Activated CD4-positive, alpha-beta memory T cell treated with anti-CD3 and anti-CD28 coated beads for 36 hours (primary cell): ENCODE results near the gene GABARAPL2. TPM values are rescaled to one million over a fixed set of nuclear protein-coding genes. Genes with fewer than 3 reads are reported as not detected.

Experiments used
- CTCF ChIA-PET: fragments of 350-600 bp; sonication (Branson Sonifier 250); formaldehyde crosslinking; loops from one replicate; lab custom pipeline; 2021; ENCODE audit warnings: antibody characterized with exemption, inconsistent platforms; lab: Charles Lee
- POLR2A ChIA-PET: fragments of 350-600 bp; sonication (Branson Sonifier 250); formaldehyde crosslinking; loops from one replicate; lab custom pipeline; 2021; ENCODE audit warnings: antibody characterized with exemption; lab: Charles Lee
- DNase-seq: peaks from one replicate; pipeline ENCODE4 v3.0.0-alpha.2; 2020
- H3K27ac Mint-ChIP-seq: one replicate; pipeline ENCODE4 v1.8.0; 2021; ENCODE audit warnings: mixed read lengths
- H3K27me3 Mint-ChIP-seq: one replicate; pipeline ENCODE4 v1.8.0; 2021; ENCODE audit warnings: mixed read lengths
- H3K36me3 Mint-ChIP-seq: one replicate; pipeline ENCODE4 v1.8.0; 2021; ENCODE audit warnings: mixed read lengths
- H3K4me1 Mint-ChIP-seq: one replicate; pipeline ENCODE4 v1.8.0; 2021; ENCODE audit warnings: low read depth, mixed read lengths
- H3K4me3 Mint-ChIP-seq: one replicate; pipeline ENCODE4 v1.8.0; 2021; ENCODE audit warnings: mild to moderate bottlenecking, mixed read lengths
- H3K9me3 Mint-ChIP-seq: one replicate; pipeline ENCODE4 v1.8.0; 2021; ENCODE audit warnings: mixed read lengths
- intact Hi-C: fragments of 100-400 bp; cut with micrococcal nuclease; formaldehyde crosslinking; loops from one replicate; pipeline ENCODE4 v1.15.1; 2023
- total RNA-seq, 2 experiments: library from RNA; stranded (reverse); gene quantifications; one replicate each; pipeline ENCODE4 v1.2.3, GENCODE V29; 2021

GABARAPL2 gene
- total RNA-seq, 2 experiments from 2014 or later, result 71.5 to 76.1 TPM

DNA sequence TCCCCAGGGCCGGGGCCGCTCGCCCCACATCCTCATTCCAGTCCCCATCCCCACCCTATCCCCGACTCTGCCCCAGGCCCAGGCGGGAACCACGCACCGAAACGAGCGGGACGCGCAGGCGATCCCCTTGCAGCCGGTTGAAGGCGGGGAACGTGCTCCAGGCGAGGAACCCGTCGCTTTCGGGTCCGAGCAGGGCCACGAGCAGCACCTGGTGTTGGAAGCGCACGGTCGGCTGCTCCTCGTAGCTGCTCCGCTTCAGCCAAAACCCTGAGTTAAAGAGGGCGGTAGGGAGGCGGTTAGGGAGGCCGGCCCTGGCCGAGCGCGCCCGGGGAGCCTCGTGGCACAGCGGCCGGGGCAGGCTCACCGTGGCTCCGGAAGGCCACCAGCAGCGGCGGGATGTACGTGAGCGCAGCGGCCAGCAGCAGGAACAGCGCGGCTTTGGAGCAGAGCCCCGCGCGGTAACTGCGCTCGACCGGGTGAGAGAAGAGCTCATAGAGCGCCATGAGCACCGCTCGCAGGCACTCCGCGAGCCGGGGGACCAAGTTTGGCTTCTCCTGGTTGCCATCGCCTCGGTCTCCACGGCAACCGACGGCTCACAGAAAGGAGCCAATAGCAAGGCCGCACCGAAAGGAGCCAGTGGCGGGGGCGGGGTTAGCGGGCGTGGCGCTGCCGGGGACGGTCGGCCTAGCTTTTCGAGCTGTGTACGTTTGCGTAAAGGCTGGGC, 10.3 kb upstream of the GABARAPL2 start, which contains the start of gene TMEM231:
Gene TMEM231, minus strand, starts transcription at position 546 of the 724 bp plus-strand sequence. Its CDS starts 43 bp downstream, at position 503.
- POLR2A ChIA-PET, result interaction anchor here (0.5 to 2.1 kb wide), 6 partner anchors 9 to 1064 kb away, joined by 3 to 8 read pairs (median 4); partner anchors contain the start of genes GABARAPL2 and TMEM170A
- no peaks in the 10 kb centered on the region for H3K36me3 Mint-ChIP-seq
- H3K27ac Mint-ChIP-seq, result peak within 1 kb of the TSS; percentile 85
- CTCF ChIA-PET, result interaction anchor here (0.8 to 2.8 kb wide), 6 partner anchors 9 to 92 kb away, joined by 3 to 13 read pairs (median 4); partner anchors contain the start of genes ADAT1 and GABARAPL2
- H3K4me3 Mint-ChIP-seq, result peak within 1 kb of the TSS; percentile 88
- DNase-seq, result peak; percentile 98
- peaks cover 3% of the 10 kb centered on the region for H3K4me1 Mint-ChIP-seq
- H3K9me3 Mint-ChIP-seq, result no peaks in the 10 kb centered on the region
- peaks cover 4% of the 10 kb centered on the region for H3K27me3 Mint-ChIP-seq
- intact Hi-C loops, result loop anchor here (1.0 to 2.0 kb wide), 7 partner anchors 9 to 1635 kb away; partner anchors contain the start of genes ADAT1, CFDP1, KARS1 and MON1B

DNA sequence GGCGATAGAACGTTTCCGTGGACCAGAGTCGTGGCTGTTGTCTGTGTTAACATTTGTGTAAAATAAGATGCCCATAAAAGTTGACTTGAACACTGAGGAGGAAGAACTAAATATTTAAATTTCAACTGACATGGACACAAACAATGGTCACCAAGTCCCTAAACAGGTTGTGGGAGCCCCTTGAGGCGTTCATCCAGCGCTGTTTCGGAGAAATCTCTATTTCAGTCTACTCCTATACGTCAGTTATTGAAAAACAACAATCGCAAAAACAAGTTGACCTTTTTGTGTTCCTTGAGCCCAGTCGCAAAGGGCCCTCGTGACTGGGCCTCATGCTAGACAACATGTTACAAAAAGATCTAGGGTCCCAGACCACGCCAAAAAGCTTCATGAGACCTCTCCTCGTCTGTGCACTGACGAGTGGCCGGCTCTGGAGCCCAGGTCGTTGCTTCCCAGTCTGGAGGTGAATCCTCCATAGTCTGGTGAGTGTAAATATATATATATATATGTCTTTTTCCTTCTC, 9.7 kb upstream of the GABARAPL2 start:
- no peak for DNase-seq
- Mint-ChIP-seq H3K36me3 (no peaks in the 10 kb centered on the region), H3K4me3 (peak overlapping the region; percentile 88), H3K4me1 (peaks cover 3% of the 10 kb centered on the region), H3K27me3 (peaks cover 4% of the 10 kb centered on the region), H3K9me3 (no peaks in the 10 kb centered on the region), H3K27ac (peak overlapping the region; percentile 85)
- POLR2A ChIA-PET, result interaction anchor here (1.0 to 2.1 kb wide), 5 partner anchors 8 to 93 kb away, joined by 3 to 8 read pairs (median 5); partner anchors contain the start of genes GABARAPL2 and TMEM170A
- CTCF ChIA-PET, result interaction anchor here (0.6 to 2.8 kb wide), 9 partner anchors 9 to 382 kb away, joined by 3 to 13 read pairs (median 4); partner anchors contain the start of genes ADAT1, GABARAPL2 and TMEM170A
- intact Hi-C loops, result loop anchor here (1.0 to 2.0 kb wide), 7 partner anchors 9 to 1634 kb away; partner anchors contain the start of genes ADAT1, CFDP1, KARS1 and MON1B

DNA sequence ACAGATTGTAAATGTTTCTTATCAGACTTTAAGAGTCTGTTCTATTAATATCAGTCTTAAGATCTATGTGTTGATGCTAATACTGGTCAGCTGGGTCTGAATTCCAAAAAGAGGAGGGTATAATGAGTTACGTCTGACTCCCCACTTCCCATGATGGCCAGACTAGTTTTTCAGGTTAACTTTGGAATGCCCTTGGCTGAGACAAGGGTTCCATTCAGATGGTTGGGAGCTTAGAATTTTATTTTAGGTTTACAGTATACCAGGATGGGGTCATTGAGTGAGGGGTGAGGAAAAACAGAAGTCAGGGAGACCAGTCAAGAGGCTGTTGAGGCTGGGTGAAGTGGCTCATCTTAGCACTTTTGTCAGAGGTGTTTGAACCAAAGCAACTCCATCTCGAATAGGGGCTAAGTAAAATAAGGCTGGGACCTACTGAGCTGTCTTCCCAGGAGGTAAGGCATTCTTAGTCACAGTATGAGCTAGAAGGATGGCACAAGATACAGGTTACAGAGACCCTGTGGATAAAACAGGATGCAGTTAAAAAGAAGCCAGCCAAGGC, 7.3 kb upstream of the GABARAPL2 start:
- H3K27me3 Mint-ChIP-seq, result peaks cover 8% of the 10 kb centered on the region
- POLR2A ChIA-PET, result no interaction called here
- CTCF ChIA-PET, result interaction anchor here (1.5 kb wide), 1 partner anchor 8 kb away, joined by 3 read pairs; no protein-coding TSS in a partner anchor
- intact Hi-C loops, result no loop called here
- no peaks in the 10 kb centered on the region for H3K36me3 Mint-ChIP-seq
- H3K4me3 Mint-ChIP-seq, result no peak overlapping the region
- DNase-seq, result no peak
- H3K27ac Mint-ChIP-seq, result no peak overlapping the region
- peaks cover 3% of the 10 kb centered on the region for H3K4me1 Mint-ChIP-seq
- no peaks in the 10 kb centered on the region for H3K9me3 Mint-ChIP-seq

DNA sequence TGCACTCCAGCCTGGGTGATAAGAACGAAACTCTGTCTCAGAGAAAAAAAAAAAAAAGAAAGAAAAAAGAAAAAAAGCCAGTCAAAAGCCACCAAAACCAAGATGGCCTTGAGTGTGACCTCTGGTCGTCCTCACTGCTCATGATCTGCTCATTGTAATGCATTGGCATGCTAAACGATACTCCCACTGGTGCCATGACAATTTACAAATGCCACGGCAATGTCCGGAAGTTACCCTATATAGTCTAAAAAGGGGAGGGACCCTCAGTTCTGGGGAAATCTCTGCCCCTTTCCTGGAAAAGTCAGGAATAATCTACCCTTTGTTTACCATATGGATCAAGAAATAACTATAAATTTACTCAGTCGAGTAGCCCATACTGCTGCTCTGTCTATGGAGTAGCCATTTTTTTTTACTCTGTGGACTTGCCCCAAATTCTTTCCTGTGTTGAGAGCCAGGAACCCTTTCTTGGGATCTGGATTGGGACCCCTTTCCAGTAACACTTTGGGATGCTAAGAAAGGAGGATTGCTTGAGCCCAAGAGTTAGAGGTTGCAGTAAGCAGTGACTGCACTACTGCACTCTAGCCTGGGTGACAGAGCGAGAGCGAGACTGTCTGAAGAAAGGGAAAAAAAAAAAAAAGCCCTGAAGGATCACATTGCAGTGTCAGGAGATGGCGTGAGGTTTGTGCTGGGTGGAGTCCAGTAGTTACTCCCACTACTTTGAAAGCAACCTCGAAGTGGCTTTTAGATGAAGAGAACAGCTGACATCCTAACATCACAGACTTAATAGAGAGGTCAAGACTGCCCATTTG, 6.4 kb upstream of the GABARAPL2 start:
- no peak overlapping the region for H3K27ac Mint-ChIP-seq
- no peaks in the 10 kb centered on the region for H3K9me3 Mint-ChIP-seq
- CTCF ChIA-PET, result interaction anchor here (1.2 to 1.5 kb wide), 2 partner anchors 9 to 42 kb away, joined by 3 to 4 read pairs; no protein-coding TSS in a partner anchor
- POLR2A ChIA-PET, result no interaction called here
- H3K27me3 Mint-ChIP-seq, result peaks cover 11% of the 10 kb centered on the region
- H3K4me1 Mint-ChIP-seq, result peaks cover 5% of the 10 kb centered on the region
- intact Hi-C loops, result no loop called here
- no peak for DNase-seq
- no peaks in the 10 kb centered on the region for H3K36me3 Mint-ChIP-seq
- H3K4me3 Mint-ChIP-seq, result no peak overlapping the region

DNA sequence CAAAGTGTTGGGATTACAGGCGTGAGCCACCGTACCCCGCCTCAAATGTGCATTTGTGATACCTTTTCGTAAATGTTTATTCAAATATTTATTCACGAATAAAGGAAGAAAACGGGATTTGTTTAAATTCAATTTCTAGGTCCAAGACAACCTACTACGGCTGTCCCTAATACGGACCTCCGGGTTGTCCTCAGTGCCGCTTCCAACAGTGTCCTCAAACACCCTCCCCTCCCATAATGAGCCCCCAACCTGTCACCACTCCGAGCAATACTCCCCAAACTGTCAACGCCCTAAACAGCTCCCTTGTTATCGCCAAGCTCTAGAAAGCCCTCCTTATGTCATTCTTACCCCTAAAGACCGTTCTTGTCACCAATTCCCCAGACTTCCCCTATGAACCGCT, 539 bp upstream of the GABARAPL2 start:
- Mint-ChIP-seq H3K4me3 (peak overlapping the region; percentile 94), H3K27ac (peak overlapping the region; percentile 85), H3K36me3 (peaks cover 7% of the 10 kb centered on the region), H3K4me1 (peaks cover 38% of the 10 kb centered on the region), H3K27me3 (peaks cover 7% of the 10 kb centered on the region), H3K9me3 (no peaks in the 10 kb centered on the region)
- no peak for DNase-seq
- ChIA-PET POLR2A (interaction anchor here (1.0 to 3.7 kb wide), 3 partner anchors 10 to 82 kb away, joined by 6 to 17 read pairs (median 7); partner anchors contain the start of genes ADAT1, KARS1, TERF2IP and TMEM231), CTCF (interaction anchor here (0.6 to 3.8 kb wide), 7 partner anchors 10 to 100 kb away, joined by 3 to 19 read pairs (median 6); partner anchors contain the start of genes ADAT1, TMEM170A and TMEM231)
- intact Hi-C loops, result loop anchor here (1.0 to 5.0 kb wide), 9 partner anchors 9 to 1625 kb away; partner anchors contain the start of genes ADAT1, CFDP1, KARS1 and MON1B

DNA sequence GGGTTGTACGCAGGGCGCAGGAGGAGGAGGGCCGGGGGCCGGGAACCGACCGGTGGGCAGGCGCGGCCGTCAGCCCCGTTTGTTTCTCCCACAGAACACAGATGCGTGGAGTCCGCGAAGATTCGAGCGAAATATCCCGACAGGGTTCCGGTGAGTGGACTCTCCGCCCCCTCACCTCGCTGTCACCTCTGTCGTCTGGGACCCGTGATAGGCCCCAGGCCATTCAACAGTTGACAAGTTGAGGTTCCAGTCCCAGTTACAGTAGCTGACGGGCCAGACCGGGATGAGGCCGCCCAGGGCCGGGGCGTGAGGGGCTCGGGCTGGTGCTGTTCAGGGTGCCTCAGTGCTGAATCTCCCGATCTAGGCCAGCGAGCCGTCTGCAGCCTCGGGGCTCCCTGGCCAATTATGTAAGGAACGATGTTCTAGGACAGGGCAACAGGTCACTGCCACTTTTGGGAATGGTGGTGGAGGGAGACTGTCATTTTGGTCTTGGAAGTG, 628 bp downstream of the GABARAPL2 start:
- Mint-ChIP-seq H3K9me3 (no peaks in the 10 kb centered on the region), H3K4me3 (peak overlapping the region; percentile 94), H3K4me1 (peaks cover 41% of the 10 kb centered on the region), H3K36me3 (peaks cover 12% of the 10 kb centered on the region), H3K27ac (no peak overlapping the region), H3K27me3 (peaks cover 7% of the 10 kb centered on the region)
- DNase-seq, result peak; percentile 45
- CTCF ChIA-PET, result interaction anchor here (1.0 to 3.8 kb wide), 6 partner anchors 45 to 197 kb away, joined by 4 to 19 read pairs (median 4); partner anchors contain the start of genes KARS1, TERF2IP and TMEM170A
- intact Hi-C loops, result loop anchor here (1.0 to 5.0 kb wide), 5 partner anchors 56 to 1624 kb away; partner anchors contain the start of genes ADAT1, CFDP1, MON1B and TMEM170A
- POLR2A ChIA-PET, result interaction anchor here (1.1 to 3.7 kb wide), 4 partner anchors 11 to 82 kb away, joined by 3 to 17 read pairs (median 6); partner anchors contain the start of genes ADAT1, KARS1, TERF2IP and TMEM231

DNA sequence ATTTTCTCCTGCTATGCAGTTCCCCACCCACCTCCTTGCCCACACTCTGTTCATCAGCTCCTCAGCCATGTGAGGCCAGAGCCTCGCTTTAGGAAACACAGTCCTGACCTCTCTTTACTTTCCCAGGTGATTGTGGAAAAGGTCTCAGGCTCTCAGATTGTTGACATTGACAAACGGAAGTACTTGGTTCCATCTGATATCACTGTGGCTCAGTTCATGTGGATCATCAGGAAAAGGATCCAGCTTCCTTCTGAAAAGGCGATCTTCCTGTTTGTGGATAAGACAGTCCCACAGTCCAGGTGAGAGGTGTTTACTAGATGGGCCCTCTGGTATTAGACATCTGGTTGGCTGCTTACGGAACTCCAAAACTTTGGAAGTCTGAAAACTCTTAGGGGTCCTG, 1.7 kb downstream of the GABARAPL2 start:
- Mint-ChIP-seq H3K36me3 (peaks cover 18% of the 10 kb centered on the region), H3K4me1 (peaks cover 48% of the 10 kb centered on the region), H3K27ac (no peak overlapping the region), H3K9me3 (no peaks in the 10 kb centered on the region), H3K4me3 (peak overlapping the region; percentile 94), H3K27me3 (peaks cover 7% of the 10 kb centered on the region)
- ChIA-PET CTCF (interaction anchor here (0.9 to 1.4 kb wide), 5 partner anchors 17 to 369 kb away, joined by 3 to 6 read pairs (median 4); partner anchors contain the start of genes KARS1 and TERF2IP), POLR2A (interaction anchor here (3.7 kb wide), 1 partner anchor 54 kb away, joined by 17 read pairs; the partner anchor contains the start of gene ADAT1)
- no peak for DNase-seq
- intact Hi-C loops, result loop anchor here (2.0 to 5.0 kb wide), 2 partner anchors 194 to 1623 kb away; partner anchors contain the start of gene MON1B

DNA sequence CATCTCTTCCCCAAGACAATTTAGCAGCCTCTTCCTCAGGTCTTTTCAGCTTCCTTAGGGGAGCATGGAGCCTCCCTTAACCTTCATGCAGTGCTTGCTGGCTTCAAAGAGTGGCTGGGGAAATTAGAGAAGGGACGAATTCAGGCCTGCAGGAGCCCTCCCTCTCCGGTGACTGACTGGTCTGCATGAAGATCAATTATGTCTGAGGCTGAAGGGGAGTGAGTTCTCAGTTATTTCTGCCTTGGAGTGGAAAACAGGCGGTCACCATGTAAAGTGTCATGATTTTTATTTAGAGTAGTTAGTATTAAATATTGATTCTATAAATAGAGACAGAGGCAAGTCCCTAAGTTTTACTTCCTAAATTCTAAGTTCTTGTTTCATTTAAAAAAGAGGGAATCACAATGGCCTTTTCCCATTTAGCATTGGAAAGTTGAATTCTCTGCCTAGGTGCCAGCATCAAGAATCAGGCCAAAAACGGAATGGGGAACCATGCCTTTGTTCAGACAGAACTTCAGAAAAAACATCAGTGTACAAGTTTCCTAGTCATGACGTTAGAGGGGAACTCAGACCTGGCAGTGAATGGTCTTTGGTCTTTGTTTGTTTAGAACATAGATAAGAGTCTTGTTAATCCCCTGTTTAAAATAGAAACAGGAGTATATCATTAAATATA, 4.4 kb downstream of the GABARAPL2 start:
- no peak for DNase-seq
- peaks cover 29% of the 10 kb centered on the region for H3K36me3 Mint-ChIP-seq
- H3K9me3 Mint-ChIP-seq, result no peaks in the 10 kb centered on the region
- no peaks in the 10 kb centered on the region for H3K27me3 Mint-ChIP-seq
- ChIA-PET CTCF (no interaction called here), POLR2A (no interaction called here)
- no peak overlapping the region for H3K4me3 Mint-ChIP-seq
- intact Hi-C loops, result no loop called here
- H3K4me1 Mint-ChIP-seq, result peaks cover 47% of the 10 kb centered on the region
- H3K27ac Mint-ChIP-seq, result no peak overlapping the region

DNA sequence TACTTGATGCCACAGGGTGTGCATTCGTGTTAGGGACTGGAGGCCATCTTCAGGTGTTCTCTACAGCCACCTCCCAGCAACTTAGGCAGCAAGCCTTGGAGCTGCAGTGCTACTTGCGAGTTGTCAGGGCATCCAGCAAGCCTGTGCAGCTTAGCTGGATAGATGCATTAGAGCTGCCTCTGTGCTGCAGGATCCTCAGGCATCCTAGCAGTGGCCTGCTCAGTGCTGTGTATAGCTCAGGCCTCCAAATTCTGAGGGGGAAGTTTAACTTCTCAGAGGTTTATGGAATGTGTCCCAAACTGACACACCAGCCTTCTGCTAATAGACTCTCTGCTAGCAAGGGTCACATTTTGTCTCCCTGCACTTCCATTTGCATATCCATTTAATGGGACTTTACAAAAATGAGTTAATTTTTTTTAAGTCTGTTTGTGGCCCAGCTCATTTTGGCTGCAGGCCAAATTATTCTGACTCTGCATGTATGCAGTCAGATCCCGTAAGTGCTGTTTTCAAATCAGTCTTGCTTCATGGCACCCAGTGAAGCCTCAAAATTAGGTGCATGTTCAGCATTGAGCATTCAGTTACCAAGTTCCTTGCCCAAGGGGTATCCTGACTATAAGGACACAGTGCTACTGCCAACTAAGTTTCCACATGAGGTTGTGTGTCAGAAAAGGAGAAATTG, 6.8 kb downstream of the GABARAPL2 start:
- Mint-ChIP-seq H3K27me3 (no peaks in the 10 kb centered on the region), H3K4me1 (peaks cover 38% of the 10 kb centered on the region), H3K36me3 (peaks cover 33% of the 10 kb centered on the region), H3K9me3 (no peaks in the 10 kb centered on the region), H3K27ac (peak overlapping the region; percentile 13), H3K4me3 (no peak overlapping the region)
- ChIA-PET CTCF (interaction anchor here (1.9 kb wide), 1 partner anchor 56 kb away, joined by 4 read pairs; no protein-coding TSS in a partner anchor), POLR2A (interaction anchor here (0.7 kb wide), 1 partner anchor 49 kb away, joined by 3 read pairs; no protein-coding TSS in a partner anchor)
- no peak for DNase-seq
- intact Hi-C loops, result no loop called here
